Measurements from ENCODE around the gene CIP2A.

- TF ChIP-seq SP1 (IDR thresholded peaks at IDR 0.05; ENCODE audit: low read depth, low read length) (no peak), EP300 (IDR thresholded peaks at IDR 0.05; ENCODE audit: borderline replicate concordance in 1 of 2, low read depth in 2 of 2, low read length in 2 of 2) (no peak), SUZ12 (IDR thresholded peaks at IDR 0.05; ENCODE audit: low read length) (no peak), CREB1 (IDR thresholded peaks at IDR 0.05) (no peak), CTCF (IDR thresholded peaks at IDR 0.05; ENCODE audit: control extremely low read depth in 1 of 3, insufficient read depth in 1 of 3, low read depth in 1 of 3, low read length in 3 of 3) (no peak), ZNF274 (IDR thresholded peaks at IDR 0.05; ENCODE audit: borderline replicate concordance, extremely low read depth, low read length) (no peak)
Observed at GRCh38 chr3:108538083-108538482, 51.2 kb downstream of the CIP2A start.
